ENCODE data around the gene NSMCE1.

DNA sequence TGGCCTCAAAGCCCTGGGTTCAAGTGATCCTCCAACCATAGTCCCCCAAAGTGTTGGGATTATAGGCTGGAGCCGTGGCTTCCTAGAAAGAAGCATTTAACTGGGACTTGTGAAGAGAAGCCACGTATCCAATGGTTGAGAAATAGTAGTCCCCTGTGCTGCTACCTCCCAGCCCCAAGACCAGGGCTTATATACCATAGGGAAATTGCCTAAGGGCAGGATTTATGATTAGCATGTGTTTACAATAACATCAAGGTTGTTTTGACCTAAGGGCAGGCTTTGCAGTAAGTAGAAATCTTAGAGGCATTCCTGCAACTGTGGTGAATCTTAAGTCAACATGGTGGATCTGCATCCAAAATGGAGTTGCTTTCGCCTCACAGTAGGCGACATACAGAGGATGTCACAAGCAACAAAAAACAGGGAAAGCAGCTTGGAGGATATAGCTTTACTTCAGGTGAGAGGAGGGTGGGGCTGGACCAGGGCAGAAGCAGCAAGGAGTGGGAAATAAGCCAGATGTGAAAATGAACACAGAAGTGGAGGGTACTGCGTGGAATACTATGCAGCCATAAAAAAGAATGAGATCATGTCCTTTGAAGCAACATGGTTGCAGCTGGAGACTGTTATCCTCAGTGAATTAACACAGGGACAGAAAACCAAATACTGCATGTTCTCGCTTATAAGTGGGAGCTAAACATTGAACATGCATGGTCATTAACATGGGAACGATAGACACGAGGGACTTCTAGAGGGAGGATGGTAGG, 18.7 kb upstream of the NSMCE1 start:
- no peak for TF ChIP-seq SPI1 (IDR thresholded peaks at IDR 0.05; ENCODE audit: borderline replicate concordance, low read depth)
- TF ChIP-seq GABPA (IDR thresholded peaks at IDR 0.05; ENCODE audit: low read depth), result no peak
- TF ChIP-seq, protein P1, sequence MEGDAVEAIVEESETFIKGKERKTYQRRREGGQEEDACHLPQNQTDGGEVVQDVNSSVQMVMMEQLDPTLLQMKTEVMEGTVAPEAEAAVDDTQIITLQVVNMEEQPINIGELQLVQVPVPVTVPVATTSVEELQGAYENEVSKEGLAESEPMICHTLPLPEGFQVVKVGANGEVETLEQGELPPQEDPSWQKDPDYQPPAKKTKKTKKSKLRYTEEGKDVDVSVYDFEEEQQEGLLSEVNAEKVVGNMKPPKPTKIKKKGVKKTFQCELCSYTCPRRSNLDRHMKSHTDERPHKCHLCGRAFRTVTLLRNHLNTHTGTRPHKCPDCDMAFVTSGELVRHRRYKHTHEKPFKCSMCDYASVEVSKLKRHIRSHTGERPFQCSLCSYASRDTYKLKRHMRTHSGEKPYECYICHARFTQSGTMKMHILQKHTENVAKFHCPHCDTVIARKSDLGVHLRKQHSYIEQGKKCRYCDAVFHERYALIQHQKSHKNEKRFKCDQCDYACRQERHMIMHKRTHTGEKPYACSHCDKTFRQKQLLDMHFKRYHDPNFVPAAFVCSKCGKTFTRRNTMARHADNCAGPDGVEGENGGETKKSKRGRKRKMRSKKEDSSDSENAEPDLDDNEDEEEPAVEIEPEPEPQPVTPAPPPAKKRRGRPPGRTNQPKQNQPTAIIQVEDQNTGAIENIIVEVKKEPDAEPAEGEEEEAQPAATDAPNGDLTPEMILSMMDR (IDR thresholded peaks at IDR 0.05; ENCODE audit: insufficient read depth, low read length), result no peak
